ENCODE results near the gene STX8.

The STX8 gene

GRCh38 chr17:9294661-9295210, 280.9 kb downstream of the STX8 start:
- no peak for DNase-seq (ENCODE audit: low read depth)

- DNase-seq (ENCODE audit: low read depth): no peak
Observed at GRCh38 chr17:9292561-9292941, 283.1 kb downstream of the STX8 start.

GRCh38 chr17:9291912-9292560, 283.6 kb downstream of the STX8 start:
- DNase-seq (ENCODE audit: low read depth): peak; percentile 23

GRCh38 chr17:9290226-9290613, 285.4 kb downstream of the STX8 start:
- DNase-seq (ENCODE audit: low read depth): peak; percentile 12

GRCh38 chr17:9287306-9287705, 288.3 kb downstream of the STX8 start:
- DNase-seq (ENCODE audit: low read depth): no peak

GRCh38 chr17:9286434-9286833, 289.2 kb downstream of the STX8 start:
- no peak for DNase-seq (ENCODE audit: low read depth)

- DNase-seq (ENCODE audit: low read depth): no peak
Observed at GRCh38 chr17:9285602-9286427, 289.8 kb downstream of the STX8 start.

GRCh38 chr17:9284884-9285283, 290.7 kb downstream of the STX8 start:
- DNase-seq (ENCODE audit: low read depth): no peak

- DNase-seq (ENCODE audit: low read depth): no peak
Observed at GRCh38 chr17:9283909-9284308, 291.7 kb downstream of the STX8 start.

GRCh38 chr17:9279893-9280292, 295.7 kb downstream of the STX8 start:
- no peak for DNase-seq (ENCODE audit: low read depth)

GRCh38 chr17:9274973-9275372, 300.6 kb downstream of the STX8 start:
- no peak for DNase-seq (ENCODE audit: low read depth)

- peak; percentile 36 for DNase-seq (ENCODE audit: low read depth)
Observed at GRCh38 chr17:9273428-9274391, 301.9 kb downstream of the STX8 start.

- DNase-seq (ENCODE audit: low read depth): no peak
Observed at GRCh38 chr17:9272501-9273200, 303.0 kb downstream of the STX8 start.

- DNase-seq (ENCODE audit: low read depth): no peak
Observed at GRCh38 chr17:9271989-9272388, 303.6 kb downstream of the STX8 start.

- no peak for DNase-seq (ENCODE audit: low read depth)
Observed at GRCh38 chr17:9270921-9271320, 304.7 kb downstream of the STX8 start.

- DNase-seq (ENCODE audit: low read depth): no peak
Observed at GRCh38 chr17:9269350-9270035, 306.1 kb downstream of the STX8 start.

GRCh38 chr17:9268546-9268945, 307.1 kb downstream of the STX8 start:
- DNase-seq (ENCODE audit: low read depth): no peak

- DNase-seq (ENCODE audit: low read depth): no peak
Observed at GRCh38 chr17:9266697-9267117, 308.9 kb downstream of the STX8 start.

- no peak for DNase-seq (ENCODE audit: low read depth)
Observed at GRCh38 chr17:9266031-9266680, 309.5 kb downstream of the STX8 start.

Data from activated T-cell treated with anti-CD3 and anti-CD28 coated beads for 48 hours (primary cell).